ENCODE results near the gene IFRD1.

IFRD1 gene, protein sequence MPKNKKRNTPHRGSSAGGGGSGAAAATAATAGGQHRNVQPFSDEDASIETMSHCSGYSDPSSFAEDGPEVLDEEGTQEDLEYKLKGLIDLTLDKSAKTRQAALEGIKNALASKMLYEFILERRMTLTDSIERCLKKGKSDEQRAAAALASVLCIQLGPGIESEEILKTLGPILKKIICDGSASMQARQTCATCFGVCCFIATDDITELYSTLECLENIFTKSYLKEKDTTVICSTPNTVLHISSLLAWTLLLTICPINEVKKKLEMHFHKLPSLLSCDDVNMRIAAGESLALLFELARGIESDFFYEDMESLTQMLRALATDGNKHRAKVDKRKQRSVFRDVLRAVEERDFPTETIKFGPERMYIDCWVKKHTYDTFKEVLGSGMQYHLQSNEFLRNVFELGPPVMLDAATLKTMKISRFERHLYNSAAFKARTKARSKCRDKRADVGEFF

DNA sequence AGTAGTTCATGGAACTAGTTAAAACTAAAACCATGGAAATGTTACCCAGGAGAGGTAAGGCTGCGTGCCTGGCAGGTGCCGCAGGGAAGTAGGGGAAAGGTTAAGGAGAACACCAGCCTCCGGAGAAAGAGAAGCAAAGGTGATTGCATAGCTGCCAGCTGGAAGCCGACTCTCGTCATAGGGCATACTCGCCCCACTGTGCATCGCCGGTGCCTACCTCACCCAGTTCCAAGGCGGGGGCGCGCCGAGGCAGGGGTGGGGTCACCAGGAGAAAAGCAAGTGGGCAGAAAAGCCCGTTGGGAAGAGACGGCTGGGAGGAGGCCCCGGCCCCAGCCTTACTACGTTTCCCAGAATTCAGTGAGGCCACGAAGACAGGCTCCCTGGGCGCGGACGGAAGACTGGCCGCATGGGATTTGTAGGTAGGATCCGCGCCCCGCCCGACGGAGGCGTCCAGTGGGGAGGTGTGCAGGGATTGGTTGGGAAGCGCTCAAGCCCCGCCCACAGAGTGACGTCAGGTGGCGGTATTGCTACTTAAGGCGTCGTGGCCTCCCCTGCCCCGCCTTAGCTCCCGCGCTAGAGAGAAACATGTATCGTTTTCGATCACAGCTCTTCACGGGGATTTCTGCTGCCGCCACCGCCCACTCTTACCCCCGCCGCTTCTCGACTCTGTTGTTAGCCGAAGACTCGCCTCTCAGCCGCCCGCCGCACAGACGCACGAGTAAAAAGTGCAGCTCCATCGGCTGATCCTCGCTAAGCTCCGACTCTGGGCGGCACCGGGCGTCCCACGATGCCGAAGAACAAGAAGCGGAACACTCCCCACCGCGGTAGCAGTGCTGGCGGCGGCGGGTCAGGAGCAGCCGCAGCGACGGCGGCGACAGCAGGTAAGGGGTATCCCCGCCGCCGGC is at the start of gene IFRD1:
TSS of gene IFRD1 (plus strand) at position 559 of the 905 bp plus-strand sequence. CDS start at position 788, 229 bp downstream.
- H3K9ac ChIP-seq (ENCODE audit: low read length): peak within 1 kb of the TSS; percentile 79
- peak within 1 kb of the TSS; percentile 99 for H3K4me3 ChIP-seq (ENCODE audit: low read length)
- no peaks in the 10 kb centered on the region for H3K27me3 ChIP-seq (ENCODE audit: control insufficient read depth, insufficient read depth, low read length)
- no peaks in the 10 kb centered on the region for H3K36me3 ChIP-seq (ENCODE audit: control insufficient read depth, insufficient read depth, low read length)
- peak within 1 kb of the TSS; percentile 97 for H3K27ac ChIP-seq (ENCODE audit: low read depth, low read length)
- H3K4me1 ChIP-seq (ENCODE audit: control insufficient read depth, insufficient read depth, low read length): peaks cover 13% of the 10 kb centered on the region

DNA sequence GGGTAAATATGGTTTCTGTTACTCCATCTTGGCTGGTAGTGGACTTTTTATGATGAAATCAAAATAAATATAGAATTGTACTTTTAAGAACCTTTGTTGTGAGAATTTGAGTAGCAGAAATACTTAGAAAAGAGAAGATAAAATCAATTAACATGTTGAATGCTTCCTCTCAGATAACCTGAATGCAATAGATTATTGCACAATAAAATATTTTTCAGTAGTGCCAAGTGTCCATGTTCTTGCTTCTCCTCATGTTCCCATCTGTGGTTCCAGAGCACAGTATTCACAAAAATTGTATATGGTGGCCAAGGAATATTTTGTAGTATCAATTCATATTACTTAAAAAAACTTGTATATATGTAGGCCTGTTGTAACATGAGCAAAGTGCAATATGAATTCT is 45.9 kb upstream of the IFRD1 start:
- Histone ChIP-seq H3K9ac (ENCODE audit: low read length) (no peak overlapping the region), H3K4me3 (ENCODE audit: low read length) (no peak overlapping the region), H3K27me3 (ENCODE audit: control insufficient read depth, insufficient read depth, low read length) (no peaks in the 10 kb centered on the region), H3K4me1 (ENCODE audit: control insufficient read depth, insufficient read depth, low read length) (no peaks in the 10 kb centered on the region), H3K36me3 (ENCODE audit: control insufficient read depth, insufficient read depth, low read length) (no peaks in the 10 kb centered on the region), H3K27ac (ENCODE audit: low read depth, low read length) (no peak overlapping the region)

DNA sequence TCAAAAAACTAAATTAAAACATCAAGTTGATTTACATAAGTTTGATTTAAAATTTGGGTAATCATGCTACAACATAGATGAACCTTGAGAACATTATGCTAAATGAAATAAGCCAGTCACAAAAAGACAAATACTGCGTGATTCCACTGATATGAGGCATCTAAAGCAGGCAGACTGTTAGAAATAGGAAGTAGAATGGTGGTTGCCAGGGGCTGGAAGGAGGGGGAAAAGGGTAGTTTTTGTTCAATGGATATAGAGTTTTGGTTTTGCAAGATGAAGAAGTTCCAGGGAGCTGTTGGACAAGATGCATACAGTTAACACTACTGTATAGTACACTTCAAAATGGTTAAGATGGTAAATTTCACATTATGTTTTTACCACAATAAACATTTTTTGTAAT is 45.0 kb upstream of the IFRD1 start:
- no peak overlapping the region for H3K9ac ChIP-seq (ENCODE audit: low read length)

DNA sequence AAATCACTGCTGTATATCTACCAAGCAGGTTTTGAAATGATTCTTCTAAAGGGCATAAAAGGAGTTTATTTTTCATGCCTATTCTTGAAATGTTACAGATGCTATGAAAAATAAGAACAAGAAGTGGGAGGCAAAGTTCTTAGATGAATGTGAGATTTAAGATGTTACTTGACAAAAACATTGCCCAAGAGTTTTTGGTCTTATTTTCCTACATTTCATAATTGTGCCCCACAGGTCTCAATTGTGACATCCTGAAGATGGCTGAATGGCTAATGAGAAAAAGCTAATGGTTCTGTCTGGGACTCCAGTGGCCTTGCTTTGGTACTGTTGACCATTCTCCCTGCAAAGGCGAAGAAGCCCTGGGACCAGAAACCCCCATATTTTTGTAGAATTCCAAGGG is 43.0 kb upstream of the IFRD1 start:
- Histone ChIP-seq H3K27ac (ENCODE audit: low read depth, low read length) (no peak overlapping the region), H3K27me3 (ENCODE audit: control insufficient read depth, insufficient read depth, low read length) (no peaks in the 10 kb centered on the region), H3K9ac (ENCODE audit: low read length) (no peak overlapping the region), H3K36me3 (ENCODE audit: control insufficient read depth, insufficient read depth, low read length) (no peaks in the 10 kb centered on the region), H3K4me1 (ENCODE audit: control insufficient read depth, insufficient read depth, low read length) (no peaks in the 10 kb centered on the region), H3K4me3 (ENCODE audit: low read length) (no peak overlapping the region)

More for the DNA sequence above, 45.0 kb upstream of the IFRD1 start:
- Histone ChIP-seq H3K36me3 (ENCODE audit: control insufficient read depth, insufficient read depth, low read length) (no peaks in the 10 kb centered on the region), H3K27ac (ENCODE audit: low read depth, low read length) (no peak overlapping the region), H3K4me3 (ENCODE audit: low read length) (no peak overlapping the region), H3K27me3 (ENCODE audit: control insufficient read depth, insufficient read depth, low read length) (no peaks in the 10 kb centered on the region), H3K4me1 (ENCODE audit: control insufficient read depth, insufficient read depth, low read length) (no peaks in the 10 kb centered on the region)

DNA sequence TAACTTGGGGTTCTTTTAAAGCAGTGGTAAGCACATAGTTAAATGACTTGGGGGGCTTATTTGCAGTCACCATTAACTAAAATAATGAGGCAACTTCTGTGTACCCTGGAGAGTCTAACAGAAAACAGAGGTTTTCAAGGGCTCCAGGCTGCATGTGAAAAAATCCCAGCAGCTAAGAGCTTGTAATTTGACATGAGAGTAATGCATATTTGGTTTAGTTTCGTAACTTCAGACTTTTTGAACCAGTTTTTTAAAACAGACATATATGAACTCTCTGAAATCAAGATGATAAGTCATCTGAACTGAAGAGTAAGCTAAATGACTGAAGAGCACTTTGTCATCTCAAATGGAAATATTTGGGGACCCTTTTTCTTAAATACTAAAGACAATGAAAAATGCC is 40.2 kb upstream of the IFRD1 start:
- Histone ChIP-seq H3K27ac (ENCODE audit: low read depth, low read length) (no peak overlapping the region), H3K4me3 (ENCODE audit: low read length) (no peak overlapping the region), H3K4me1 (ENCODE audit: control insufficient read depth, insufficient read depth, low read length) (no peaks in the 10 kb centered on the region), H3K9ac (ENCODE audit: low read length) (no peak overlapping the region), H3K36me3 (ENCODE audit: control insufficient read depth, insufficient read depth, low read length) (no peaks in the 10 kb centered on the region), H3K27me3 (ENCODE audit: control insufficient read depth, insufficient read depth, low read length) (no peaks in the 10 kb centered on the region)

DNA sequence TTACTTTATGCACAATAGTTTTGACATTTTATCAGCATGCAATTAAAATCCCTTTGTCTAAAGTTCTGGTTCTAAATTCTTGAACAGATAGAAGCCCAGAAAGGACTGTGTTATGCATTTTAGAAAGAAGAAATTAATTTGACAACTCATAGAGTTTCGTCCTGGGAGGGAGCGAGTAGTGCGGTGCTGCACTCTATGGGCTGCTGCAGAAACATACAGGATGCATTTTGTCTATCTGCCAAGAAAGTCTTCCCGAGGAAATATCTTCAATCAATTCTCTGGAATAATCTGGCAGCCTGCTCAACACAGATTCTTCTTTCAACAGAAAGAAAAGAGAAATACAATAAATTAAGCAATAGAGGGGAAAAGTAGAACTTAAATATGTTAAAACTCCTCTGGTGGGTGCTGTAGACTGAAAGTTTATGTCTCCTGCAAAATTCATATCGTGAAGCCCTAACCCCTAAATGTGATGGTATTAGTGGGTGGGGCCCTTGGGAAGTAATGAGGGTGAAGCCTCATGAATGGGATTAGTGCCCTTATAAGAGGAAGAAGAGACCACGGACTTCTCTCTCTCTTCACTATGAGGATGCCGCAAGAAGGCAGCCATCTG is 39.0 kb upstream of the IFRD1 start:
- Histone ChIP-seq H3K9ac (ENCODE audit: low read length) (no peak overlapping the region), H3K27ac (ENCODE audit: low read depth, low read length) (no peak overlapping the region), H3K27me3 (ENCODE audit: control insufficient read depth, insufficient read depth, low read length) (no peaks in the 10 kb centered on the region), H3K4me1 (ENCODE audit: control insufficient read depth, insufficient read depth, low read length) (no peaks in the 10 kb centered on the region), H3K36me3 (ENCODE audit: control insufficient read depth, insufficient read depth, low read length) (no peaks in the 10 kb centered on the region), H3K4me3 (ENCODE audit: low read length) (no peak overlapping the region)

DNA sequence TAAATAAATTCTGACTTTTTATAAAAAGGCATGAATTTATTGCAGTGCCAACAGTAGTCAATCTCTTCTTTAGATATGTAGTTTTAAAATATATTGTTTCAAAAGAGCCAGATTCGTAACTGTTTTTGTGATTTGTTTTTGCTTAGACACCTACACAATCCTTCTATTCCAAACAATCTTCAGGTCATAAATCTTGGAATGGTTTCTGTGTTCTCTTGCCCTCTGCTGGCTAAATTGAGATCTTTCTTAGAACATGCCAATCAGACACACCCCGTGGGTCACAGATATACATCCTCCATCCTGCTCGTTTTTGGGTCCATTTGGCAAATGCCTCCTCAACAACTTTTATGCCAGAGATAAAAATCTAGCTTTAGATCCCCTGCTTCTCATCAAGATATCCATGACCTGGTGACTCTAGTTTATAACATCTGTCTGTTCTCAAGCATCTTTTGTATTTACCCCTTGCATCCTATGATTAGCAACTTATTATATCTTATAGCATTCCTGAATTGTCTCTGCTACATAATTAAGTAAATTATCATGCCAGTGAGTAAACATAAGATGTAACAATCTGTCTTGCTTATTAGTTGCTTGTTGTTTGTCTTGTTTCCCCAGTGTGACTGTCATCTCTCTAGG is 35.3 kb upstream of the IFRD1 start:
- H3K36me3 ChIP-seq (ENCODE audit: control insufficient read depth, insufficient read depth, low read length): no peaks in the 10 kb centered on the region
- no peaks in the 10 kb centered on the region for H3K27me3 ChIP-seq (ENCODE audit: control insufficient read depth, insufficient read depth, low read length)
- H3K4me3 ChIP-seq (ENCODE audit: low read length): no peak overlapping the region
- no peak overlapping the region for H3K27ac ChIP-seq (ENCODE audit: low read depth, low read length)
- H3K4me1 ChIP-seq (ENCODE audit: control insufficient read depth, insufficient read depth, low read length): no peaks in the 10 kb centered on the region
- no peak overlapping the region for H3K9ac ChIP-seq (ENCODE audit: low read length)

DNA sequence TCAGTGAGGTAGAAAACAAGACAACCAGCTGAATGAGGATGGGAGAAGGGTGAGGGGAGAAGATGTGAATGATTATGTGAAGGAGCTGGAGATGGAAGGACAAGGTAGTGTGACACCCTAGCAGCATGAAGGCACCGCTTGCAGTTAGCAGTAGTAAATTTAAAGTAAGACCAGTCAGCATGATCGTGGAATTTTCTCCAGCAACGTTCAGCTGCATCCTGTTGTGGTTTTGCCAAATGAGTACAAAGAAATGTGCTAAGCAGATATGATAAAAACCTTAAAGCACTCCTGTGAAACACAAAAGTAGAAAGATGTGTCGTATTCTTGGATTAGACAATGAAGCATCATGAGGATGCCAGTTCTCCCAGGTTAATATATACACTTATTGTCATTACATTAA is 34.1 kb upstream of the IFRD1 start:
- Histone ChIP-seq H3K36me3 (ENCODE audit: control insufficient read depth, insufficient read depth, low read length) (no peaks in the 10 kb centered on the region), H3K4me1 (ENCODE audit: control insufficient read depth, insufficient read depth, low read length) (no peaks in the 10 kb centered on the region), H3K27me3 (ENCODE audit: control insufficient read depth, insufficient read depth, low read length) (no peaks in the 10 kb centered on the region), H3K27ac (ENCODE audit: low read depth, low read length) (no peak overlapping the region), H3K4me3 (ENCODE audit: low read length) (no peak overlapping the region), H3K9ac (ENCODE audit: low read length) (no peak overlapping the region)

DNA sequence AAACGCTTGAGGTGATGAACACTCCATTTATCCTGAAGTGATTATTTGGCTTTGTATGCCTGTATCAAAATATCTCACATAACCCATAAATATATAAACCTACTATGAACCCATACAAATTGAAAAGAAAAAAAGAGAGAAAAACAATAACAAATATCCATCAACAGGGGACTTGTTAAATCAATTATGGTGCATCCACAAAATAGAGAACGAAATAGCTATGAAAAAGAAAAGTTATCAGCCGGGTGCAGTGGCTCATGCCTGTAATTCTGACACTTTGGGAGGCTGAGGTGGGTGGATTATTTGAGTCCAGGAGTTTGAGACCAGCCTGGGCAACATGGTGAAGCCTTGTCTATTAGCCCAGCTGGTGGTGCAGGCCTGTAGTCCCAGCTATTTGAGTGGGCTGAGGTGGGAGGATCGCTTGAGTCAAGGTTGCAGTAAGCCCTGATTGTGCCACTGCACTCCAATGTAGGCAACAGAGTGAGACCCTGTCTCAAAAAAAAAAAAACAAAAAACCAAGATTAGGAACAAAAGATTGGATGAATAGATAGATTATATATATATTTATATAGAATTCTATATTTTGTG is 30.6 kb upstream of the IFRD1 start:
- H3K27ac ChIP-seq (ENCODE audit: low read depth, low read length): no peak overlapping the region
- no peak overlapping the region for H3K9ac ChIP-seq (ENCODE audit: low read length)
- no peak overlapping the region for H3K4me3 ChIP-seq (ENCODE audit: low read length)
- no peaks in the 10 kb centered on the region for H3K36me3 ChIP-seq (ENCODE audit: control insufficient read depth, insufficient read depth, low read length)
- H3K4me1 ChIP-seq (ENCODE audit: control insufficient read depth, insufficient read depth, low read length): peaks cover 12% of the 10 kb centered on the region
- no peaks in the 10 kb centered on the region for H3K27me3 ChIP-seq (ENCODE audit: control insufficient read depth, insufficient read depth, low read length)

DNA sequence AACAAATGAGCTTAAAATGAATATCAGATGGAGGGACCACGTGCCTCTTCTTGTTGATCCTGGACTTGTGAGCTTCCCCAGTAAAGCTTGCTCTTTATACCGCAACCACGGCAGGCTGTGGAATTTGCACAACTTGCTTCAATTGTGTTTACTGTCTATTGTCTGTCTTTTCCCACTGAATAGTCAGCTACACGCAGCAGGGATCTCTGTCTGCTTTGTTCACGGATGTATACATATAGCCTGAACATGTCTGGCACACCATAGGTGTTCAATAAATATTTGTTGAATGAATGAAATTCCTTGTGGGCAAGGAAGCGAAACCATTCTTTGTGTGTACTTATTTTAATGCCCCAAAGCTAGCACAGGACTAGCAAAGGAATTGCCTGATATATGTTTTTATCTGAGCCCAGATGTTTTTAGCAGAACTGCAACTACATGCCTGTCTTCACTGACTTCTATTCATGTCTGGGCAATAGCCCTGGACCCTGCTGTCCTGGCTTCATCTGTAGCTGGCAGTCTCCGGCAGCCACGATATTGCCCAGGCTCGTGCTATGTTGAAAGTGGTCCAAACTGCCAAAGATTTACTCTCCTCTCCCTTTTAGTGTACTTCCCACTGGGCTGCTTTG is 29.9 kb upstream of the IFRD1 start:
- Histone ChIP-seq H3K27me3 (ENCODE audit: control insufficient read depth, insufficient read depth, low read length) (no peaks in the 10 kb centered on the region), H3K4me1 (ENCODE audit: control insufficient read depth, insufficient read depth, low read length) (peaks cover 12% of the 10 kb centered on the region), H3K9ac (ENCODE audit: low read length) (no peak overlapping the region), H3K36me3 (ENCODE audit: control insufficient read depth, insufficient read depth, low read length) (no peaks in the 10 kb centered on the region), H3K4me3 (ENCODE audit: low read length) (no peak overlapping the region), H3K27ac (ENCODE audit: low read depth, low read length) (peak overlapping the region; percentile 12)

DNA sequence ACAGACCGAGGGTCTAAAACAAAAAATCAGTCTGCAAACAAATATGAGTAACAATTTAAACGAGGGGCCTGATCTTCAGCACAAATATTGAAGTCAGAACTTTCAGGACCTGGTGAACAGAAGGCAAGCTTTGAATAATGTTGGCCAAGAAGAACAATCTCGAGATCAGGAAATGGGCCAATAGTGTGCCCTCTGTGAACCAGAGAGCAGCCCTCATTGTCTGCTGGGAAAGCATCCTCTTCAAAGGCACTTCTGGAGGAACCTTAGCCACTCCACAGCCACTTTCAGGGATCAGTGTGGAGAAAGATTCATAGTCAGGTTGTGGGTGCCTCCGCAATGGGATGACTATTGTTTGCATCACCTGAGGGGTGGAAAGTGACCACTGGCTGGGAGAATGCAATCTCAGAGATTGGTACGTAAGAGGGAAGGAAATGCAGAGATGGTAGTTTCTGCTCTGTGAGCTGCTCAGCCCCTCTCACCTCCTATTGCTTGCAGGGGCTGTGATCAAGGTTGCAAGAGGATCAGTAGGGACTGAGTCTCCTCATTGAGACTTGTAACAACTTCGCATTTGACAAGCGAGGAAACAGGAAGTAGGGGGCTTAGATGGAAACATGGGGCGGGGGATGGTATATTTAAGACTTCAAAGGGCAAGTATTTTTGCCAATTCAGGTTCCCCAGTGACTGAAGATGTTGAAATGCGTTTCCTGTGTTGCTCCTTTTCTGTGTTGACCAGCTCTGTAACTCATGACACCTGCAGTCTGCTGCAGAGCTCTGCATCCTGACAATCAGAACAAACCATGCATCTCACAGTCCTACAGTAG is 28.4 kb upstream of the IFRD1 start:
- H3K4me3 ChIP-seq (ENCODE audit: low read length): no peak overlapping the region
- H3K27ac ChIP-seq (ENCODE audit: low read depth, low read length): no peak overlapping the region

More for the DNA sequence above, 28.4 kb upstream of the IFRD1 start:
- Histone ChIP-seq H3K27me3 (ENCODE audit: control insufficient read depth, insufficient read depth, low read length) (no peaks in the 10 kb centered on the region), H3K9ac (ENCODE audit: low read length) (no peak overlapping the region), H3K36me3 (ENCODE audit: control insufficient read depth, insufficient read depth, low read length) (no peaks in the 10 kb centered on the region), H3K4me1 (ENCODE audit: control insufficient read depth, insufficient read depth, low read length) (peaks cover 12% of the 10 kb centered on the region)

All from rectal smooth muscle tissue (tissue), 1 donor.